Left ventricle myocardium superior (tissue), 1 donor: ENCODE data around the gene TMEM248. TPM values are rescaled to one million over a fixed set of nuclear protein-coding genes. Genes with fewer than 3 reads are reported as not detected.
"Not testable (repeated sequence)": the region's sequence is repeated elsewhere in the genome, so short reads cannot be mapped to it uniquely, and the experiment has no call there.

Experiments used
- ATAC-seq: fragments of 200-7000 bp; cut with Tn5 transposase; one replicate; pipeline ENCODE4 v1.9.1; 2020; ENCODE audit warnings: mild to moderate bottlenecking, moderate library complexity
- DNase-seq: peaks from one replicate; pipeline ENCODE4 v3.0.0-alpha.2; 2020
- intact Hi-C: fragments of 100-400 bp; cut with micrococcal nuclease; formaldehyde crosslinking; loops from one replicate; pipeline ENCODE4 v1.11.0; 2022
- total RNA-seq: library from RNA; stranded (reverse); fragmentation: NEBNext Ultra II Directional; extraction: Animal tissue kit (Norgen Biotek cat#: 25700); gene quantifications from one replicate; pipeline ENCODE4 v1.2.1, GENCODE V29; 2021
- donor health status: DM: no; HTN: yes; CAD: no; lungs with severe emphysema.

TMEM248 gene
- total RNA-seq, 1 donor from 2014 or later = 37.5 TPM

GRCh38 chr7:66980336-66980735, 59.3 kb downstream of the TMEM248 start:
- ATAC-seq, intact Hi-C loops, DNase-seq: not testable (repeated sequence)

- intact Hi-C loops, ATAC-seq, DNase-seq: not testable (repeated sequence)
Observed at GRCh38 chr7:66989552-66989951, 68.5 kb downstream of the TMEM248 start.

- ATAC-seq, intact Hi-C loops, DNase-seq: not testable (repeated sequence)
Observed at GRCh38 chr7:66994051-66994450, 73.0 kb downstream of the TMEM248 start.

GRCh38 chr7:66994691-66995049, 73.6 kb downstream of the TMEM248 start:
- ATAC-seq (peak; percentile 81), DNase-seq (peak; percentile 67)
- intact Hi-C loops = not testable (repeated sequence)

- peak; percentile 88 for ATAC-seq
- intact Hi-C loops = not testable (repeated sequence)
Observed at GRCh38 chr7:66995050-66995776, 74.2 kb downstream of the TMEM248 start, which contains the start of gene SBDS. Gene SBDS (minus strand): TSS chr7:66995586. CDS start chr7:66995417, 169 bp downstream.

GRCh38 chr7:66996444-66997191, 75.6 kb downstream of the TMEM248 start, which contains the start of gene TYW1:
Gene TYW1 (plus strand): TSS chr7:66996833. CDS start chr7:66996979, 146 bp downstream.
- DNase-seq (peak; percentile 98), ATAC-seq (peak; percentile 87)
- intact Hi-C loops = not testable (repeated sequence)

More at GRCh38 chr7:66995050-66995776, 74.2 kb downstream of the TMEM248 start, which contains the start of gene SBDS:
- peak; percentile 95 for DNase-seq

GRCh38 chr7:67000601-67001258, 79.7 kb downstream of the TMEM248 start:
- DNase-seq, intact Hi-C loops, ATAC-seq: not testable (repeated sequence)

- intact Hi-C loops, ATAC-seq, DNase-seq: not testable (repeated sequence)
Observed at GRCh38 chr7:67004145-67004544, 83.1 kb downstream of the TMEM248 start.

- DNase-seq (no peak), ATAC-seq (no peak)
- intact Hi-C loops = no loop called here
Observed at GRCh38 chr7:67006965-67007364, 85.9 kb downstream of the TMEM248 start.

Other genes starting within 250 kb of the TMEM248 start
- 17.6 TPM for gene RABGEF1, start 180.5 kb upstream of the TMEM248 start, total RNA-seq
- gene SBDS, start 74.4 kb downstream of the TMEM248 start, total RNA-seq = 208 TPM
- 12.8 TPM for gene TYW1, start 75.6 kb downstream of the TMEM248 start, total RNA-seq